Fibroblast of upper back skin (primary cell): ENCODE measurements around the gene SEC61G.

Source experiments
- DNase-seq: peaks from one replicate; pipeline ENCODE4 v3.0.0-alpha.2; 2013

The SEC61G gene

GRCh38 chr7:54758702-54759592, at the start of gene SEC61G:
Gene SEC61G (minus strand): TSS chr7:54759211. CDS start chr7:54757588, 1,623 bp downstream.
- peak; percentile 98 for DNase-seq

- peak; percentile 27 for DNase-seq
Measured at GRCh38 chr7:54802841-54803240, 43.8 kb upstream of the SEC61G start.

- DNase-seq = no peak
Measured at GRCh38 chr7:54802114-54802513, 43.1 kb upstream of the SEC61G start.

- DNase-seq = no peak
Measured at GRCh38 chr7:54799792-54800191, 40.8 kb upstream of the SEC61G start.

GRCh38 chr7:54798530-54798929, 39.5 kb upstream of the SEC61G start:
- DNase-seq = no peak

GRCh38 chr7:54796853-54797252, 37.8 kb upstream of the SEC61G start:
- no peak for DNase-seq

- peak; percentile 51 for DNase-seq
Measured at GRCh38 chr7:54796150-54796549, 37.1 kb upstream of the SEC61G start.

GRCh38 chr7:54792383-54792782, 33.4 kb upstream of the SEC61G start:
- no peak for DNase-seq

- DNase-seq = peak; percentile 81
Measured at GRCh38 chr7:54788664-54789063, 29.7 kb upstream of the SEC61G start.

GRCh38 chr7:54785261-54785660, 26.2 kb upstream of the SEC61G start:
- peak; percentile 13 for DNase-seq

- no peak for DNase-seq
Measured at GRCh38 chr7:54783952-54784351, 24.9 kb upstream of the SEC61G start.

- no peak for DNase-seq
Measured at GRCh38 chr7:54782829-54783228, 23.8 kb upstream of the SEC61G start.

- no peak for DNase-seq
Measured at GRCh38 chr7:54782314-54782713, 23.3 kb upstream of the SEC61G start.

- no peak for DNase-seq
Measured at GRCh38 chr7:54781134-54781920, 22.3 kb upstream of the SEC61G start.

GRCh38 chr7:54780490-54780889, 21.5 kb upstream of the SEC61G start:
- DNase-seq = no peak

GRCh38 chr7:54778696-54779540, 19.9 kb upstream of the SEC61G start:
- no peak for DNase-seq

- DNase-seq = no peak
Measured at GRCh38 chr7:54778166-54778565, 19.2 kb upstream of the SEC61G start.

- DNase-seq = no peak
Measured at GRCh38 chr7:54774785-54775740, 16.1 kb upstream of the SEC61G start.

- DNase-seq = peak; percentile 77
Measured at GRCh38 chr7:54773472-54774399, 14.7 kb upstream of the SEC61G start.

- no peak for DNase-seq
Measured at GRCh38 chr7:54769203-54769602, 10.2 kb upstream of the SEC61G start.

GRCh38 chr7:54764861-54765260, 5.8 kb upstream of the SEC61G start:
- no peak for DNase-seq
